Right cardiac atrium (tissue), 5 donors: ENCODE data around the gene LMNA. TPM values are rescaled to one million over a fixed set of nuclear protein-coding genes. Genes with fewer than 3 reads are reported as not detected.

Experiments
- ATAC-seq, 2 donors: fragments of 200-7000 bp; cut with Tn5 transposase; one replicate each; pipeline versions ENCODE4 v1.8.0 to v1.9.1; 2020; ENCODE audit warnings: moderate library complexity in 2 of 2, mild to moderate bottlenecking in 1 of 2
- DNase-seq, 3 donors: peaks; one replicate each; pipeline ENCODE4 v3.0.0-alpha.2; 2020
- H3K27ac ChIP-seq: one replicate; pipeline ENCODE4 v1.5.1; 2013; ENCODE audit warnings: mild to moderate bottlenecking, low read length, control low read depth, moderate library complexity
- H3K27me3 ChIP-seq: one replicate; pipeline ENCODE4 v1.6.1; 2013; ENCODE audit not compliant: control insufficient read depth, insufficient read depth
- H3K4me1 ChIP-seq: one replicate; pipeline ENCODE4 v1.6.1; 2013; ENCODE audit warnings: low read length; ENCODE audit not compliant: control insufficient read depth, insufficient read depth
- H3K4me3 ChIP-seq: one replicate; pipeline ENCODE4 v1.5.1; 2013; ENCODE audit warnings: low read length, control low read depth
- H3K9me3 ChIP-seq: one replicate; pipeline ENCODE4 v1.6.1; 2013; ENCODE audit warnings: low read length; ENCODE audit not compliant: control insufficient read depth
- WGBS: extraction: QIAGEN DNeasy Blood & Tissue Kit; methylation state at CpG from one replicate; pipeline ENCODE4 v1.1.7; 2013; 5-methylcytosine and 5-hydroxymethylcytosine counted together
- intact Hi-C, 4 donors: fragments of 100-400 bp; cut with DNase I; formaldehyde crosslinking; loops; one replicate each; pipeline versions ENCODE4 v1.11.0 to v1.14.0; 2022 to 2023
- polyA plus RNA-seq: library from polyadenylated mRNA; stranded (reverse); fragments of 200-250 nt; gene quantifications from one replicate; pipeline ENCODE4 v1.2.3, GENCODE V29; 2013
- total RNA-seq, 4 donors: library from RNA; stranded (reverse); fragmentation: NEBNext Ultra II Directional; extraction: Animal tissue kit (Norgen Biotek cat#: 25700); gene quantifications; one replicate each; pipeline ENCODE4 v1.2.1, GENCODE V29; 2021
- donor health status: healthy with polysubstance abuse.
- donor health status: DM: no; HTN: yes; CAD: no.
- donor health status: DM: no; HTN: no; CAD: no.
- donor health status: DM: no; HTN: yes; CAD: no; lungs with severe emphysema.
- donor health status: DM: yes; HTN: yes; CAD: no.

LMNA gene
- total and polyA plus RNA-seq, 5 donors = 238 to 451 (median 272) TPM

DNA sequence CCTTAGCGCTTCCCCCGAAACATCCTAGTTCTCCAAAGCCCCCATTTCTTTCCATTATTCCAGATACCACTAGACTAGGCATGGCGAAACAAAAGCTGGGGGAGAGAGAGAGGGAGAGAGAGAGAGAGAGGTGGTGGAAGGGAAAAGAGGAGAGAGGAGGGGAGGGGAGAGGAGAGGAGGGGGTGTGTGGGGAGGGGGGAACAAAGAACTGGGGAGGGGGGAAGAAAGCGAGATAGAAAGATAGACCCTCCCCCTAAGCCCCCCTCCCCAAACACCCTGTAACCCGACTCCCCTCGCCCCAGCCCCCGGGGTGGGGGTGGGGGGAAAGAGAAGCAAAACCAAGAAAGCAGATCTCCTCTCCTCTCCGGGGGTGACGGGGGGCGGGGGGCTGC lies 32.6 kb upstream of the LMNA start:
- H3K4me1 ChIP-seq = no peaks in the 10 kb centered on the region
- H3K27me3 ChIP-seq = no peaks in the 10 kb centered on the region
- H3K9me3 ChIP-seq = no peaks in the 10 kb centered on the region
- DNase-seq (no peak), ATAC-seq (no peak)
- intact Hi-C loops = loop anchor here in 1 of 4 donors (10.0 kb wide), 1 partner anchor 233 kb away; no protein-coding TSS in a partner anchor
- H3K4me3 ChIP-seq = peak overlapping the region; percentile 91
- H3K27ac ChIP-seq = no peak overlapping the region
- WGBS = 0% methylated on average over 10 of the region's 10 CpGs

DNA sequence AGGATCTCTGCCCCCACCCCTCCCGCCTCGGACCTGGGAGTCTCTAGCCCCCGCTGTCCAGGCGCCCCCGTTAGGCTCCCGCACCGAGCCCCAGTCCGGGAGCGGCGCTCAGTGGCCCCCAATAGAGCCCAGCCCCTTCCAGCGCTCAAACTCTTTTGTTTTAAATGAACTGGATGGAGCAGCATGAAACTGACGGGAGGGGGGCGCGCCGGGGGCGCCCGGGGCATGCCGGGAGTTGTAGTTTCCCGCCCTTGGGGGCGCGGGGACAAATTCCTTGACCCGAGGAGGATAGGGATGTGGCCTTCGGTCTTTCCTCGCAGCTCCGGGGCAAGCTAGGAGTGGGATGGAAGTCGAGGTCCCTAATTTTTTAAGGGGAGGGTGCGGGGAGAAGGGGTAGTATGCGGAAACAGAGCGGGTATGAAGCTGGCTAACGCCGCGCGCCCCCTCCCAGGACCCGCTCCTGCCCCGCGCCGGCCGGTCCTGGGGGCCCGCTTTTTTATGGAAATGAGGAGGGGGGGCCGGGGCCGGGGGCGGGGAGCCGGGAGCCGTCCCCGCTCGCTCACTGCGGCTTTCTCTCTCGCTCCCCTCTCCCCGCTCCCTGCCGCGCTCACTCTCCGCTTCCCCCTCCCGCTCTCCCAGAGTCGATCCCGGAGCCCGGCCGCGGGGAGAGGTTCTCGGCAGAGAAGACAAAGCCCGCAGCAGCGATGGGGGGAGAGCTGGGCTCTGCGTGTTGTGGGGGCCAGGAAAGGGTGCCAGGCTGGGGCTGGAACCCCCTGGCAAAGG lies 32.0 kb upstream of the LMNA start, which contains the start of gene MEX3A:
MEX3A (minus strand) TSS at position 157 of the 783 bp plus-strand sequence. CDS start 467 bp downstream, outside the sequence.
- intact Hi-C loops = loop anchor here in 1 of 4 donors (10.0 kb wide), 1 partner anchor 232 kb away; no protein-coding TSS in a partner anchor
- Histone ChIP-seq H3K27ac (no peak within 1 kb of the TSS), H3K9me3 (no peaks in the 10 kb centered on the region), H3K4me1 (no peaks in the 10 kb centered on the region), H3K4me3 (peak within 1 kb of the TSS; percentile 91), H3K27me3 (no peaks in the 10 kb centered on the region)
- DNase-seq = peak; percentile 75 to 90 (median 88)
- peak; percentile 86 to 88 for ATAC-seq
- WGBS = 0% methylated on average over 62 of the region's 62 CpGs

DNA sequence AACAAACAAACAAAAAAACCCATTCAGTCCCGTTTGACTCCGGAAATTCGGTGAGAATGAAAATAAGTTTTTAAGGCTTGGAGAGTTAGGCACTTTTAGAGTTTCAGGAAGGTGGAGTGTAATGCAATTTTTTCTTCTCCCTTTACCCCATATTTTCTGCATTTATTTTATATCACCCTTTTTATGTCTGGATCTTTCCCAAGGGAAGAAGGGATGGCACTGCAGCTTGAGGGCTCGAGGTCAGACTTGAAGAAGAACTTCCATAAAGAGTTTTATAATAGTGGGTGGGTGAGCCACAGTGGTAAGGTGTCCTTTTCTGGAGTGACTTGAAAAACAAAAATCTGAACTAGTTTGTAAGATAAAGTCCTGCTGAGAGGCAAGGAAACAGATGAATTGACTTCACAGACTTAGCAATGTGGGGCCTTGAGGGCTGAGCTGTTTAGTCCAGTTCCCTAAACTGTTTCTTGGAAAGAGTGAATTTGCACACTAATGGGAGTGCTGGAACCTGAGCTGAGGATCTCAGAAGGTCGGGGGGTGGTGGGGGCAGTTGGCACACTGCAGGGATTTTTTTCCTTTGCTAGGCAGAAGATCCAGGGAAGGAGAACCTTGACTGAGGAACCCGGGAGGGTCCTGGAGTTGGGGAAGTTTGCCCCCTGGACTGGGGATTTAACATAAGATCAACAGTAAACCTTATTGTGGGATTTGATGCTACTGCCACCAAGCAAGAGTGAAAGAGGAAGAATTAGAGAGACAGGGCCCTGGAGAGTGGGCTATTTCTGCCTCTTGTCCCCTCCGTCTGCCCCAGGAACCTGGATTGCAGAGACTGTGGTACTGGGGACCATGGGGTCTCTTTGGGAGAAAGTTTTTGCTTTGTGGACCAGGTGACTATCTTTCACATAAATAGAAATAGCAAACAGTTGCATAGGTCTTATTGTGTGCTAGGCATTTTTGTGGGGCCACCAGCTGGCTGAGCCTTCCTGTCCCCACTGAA lies 30.4 kb upstream of the LMNA start:
- Histone ChIP-seq H3K9me3 (no peaks in the 10 kb centered on the region), H3K4me3 (no peak overlapping the region), H3K27ac (no peak overlapping the region), H3K27me3 (no peaks in the 10 kb centered on the region), H3K4me1 (no peaks in the 10 kb centered on the region)
- WGBS = 52% methylated on average over 7 of the region's 7 CpGs
- intact Hi-C loops = loop anchor here in 1 of 4 donors (10.0 kb wide), 1 partner anchor 231 kb away; no protein-coding TSS in a partner anchor
- peak in 2 of 3 donors; percentile 3 to 17 for DNase-seq
- no peak for ATAC-seq

DNA sequence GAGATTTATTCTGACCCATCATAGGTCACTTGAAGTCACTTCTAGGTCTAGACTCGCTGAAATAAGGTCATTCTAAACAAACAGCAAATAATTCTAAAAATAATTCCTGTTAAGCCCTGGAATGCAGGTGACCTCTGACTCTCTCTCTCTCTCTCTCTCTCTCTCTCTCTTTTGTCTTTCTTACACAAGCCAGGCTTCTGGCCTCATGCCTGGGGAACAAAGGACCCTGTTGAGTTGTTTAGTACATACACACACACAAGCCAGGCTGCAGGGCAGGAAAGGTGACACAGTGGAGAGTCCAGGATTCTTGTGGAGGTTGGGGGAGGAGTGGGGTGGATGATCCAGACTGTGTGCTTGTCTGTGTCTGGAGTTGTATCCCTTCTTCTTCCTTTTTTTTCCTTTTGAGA lies 28.3 kb upstream of the LMNA start:
- H3K9me3 ChIP-seq = no peaks in the 10 kb centered on the region
- WGBS = 23% methylated on average over 1 of the region's 1 CpG
- H3K27me3 ChIP-seq = no peaks in the 10 kb centered on the region
- DNase-seq (peak in 1 of 3 donors; percentile 49), ATAC-seq (no peak)
- H3K4me3 ChIP-seq = no peak overlapping the region
- no peaks in the 10 kb centered on the region for H3K4me1 ChIP-seq
- intact Hi-C loops = loop anchor here in 2 of 4 donors (5.0 to 10.0 kb wide), 2 partner anchors 136 to 229 kb away; no protein-coding TSS in a partner anchor
- H3K27ac ChIP-seq = no peak overlapping the region

DNA sequence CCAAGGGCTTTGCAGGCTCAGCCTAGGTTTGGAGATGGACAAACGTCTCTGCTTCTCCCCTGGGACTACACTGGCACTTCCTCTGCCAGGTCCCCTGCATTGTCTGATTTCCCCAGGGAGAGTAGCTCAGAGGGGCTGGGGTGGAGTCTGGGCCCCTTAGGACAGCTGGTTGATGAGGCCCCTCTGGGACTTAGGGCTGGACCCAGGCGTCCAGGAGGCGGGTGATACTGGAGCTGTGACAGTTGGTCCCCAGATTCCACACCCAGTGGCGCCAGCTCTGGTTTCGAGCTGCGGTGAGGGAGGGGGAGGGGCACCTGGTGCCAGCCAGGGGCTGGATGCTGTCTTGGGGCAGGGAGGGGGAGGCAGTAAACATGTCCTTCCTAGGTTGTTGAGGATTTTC lies 24.8 kb upstream of the LMNA start:
- no peak overlapping the region for H3K4me3 ChIP-seq
- WGBS = 61% methylated on average over 6 of the region's 6 CpGs
- no peak overlapping the region for H3K27ac ChIP-seq
- peak in 1 of 3 donors; percentile 57 for DNase-seq
- intact Hi-C loops = loop anchor here (2.0 to 10.0 kb wide), 5 partner anchors 133 to 225 kb away; no protein-coding TSS in a partner anchor
- ATAC-seq = no peak
- H3K9me3 ChIP-seq = no peaks in the 10 kb centered on the region
- H3K27me3 ChIP-seq = no peaks in the 10 kb centered on the region
- H3K4me1 ChIP-seq = no peaks in the 10 kb centered on the region

DNA sequence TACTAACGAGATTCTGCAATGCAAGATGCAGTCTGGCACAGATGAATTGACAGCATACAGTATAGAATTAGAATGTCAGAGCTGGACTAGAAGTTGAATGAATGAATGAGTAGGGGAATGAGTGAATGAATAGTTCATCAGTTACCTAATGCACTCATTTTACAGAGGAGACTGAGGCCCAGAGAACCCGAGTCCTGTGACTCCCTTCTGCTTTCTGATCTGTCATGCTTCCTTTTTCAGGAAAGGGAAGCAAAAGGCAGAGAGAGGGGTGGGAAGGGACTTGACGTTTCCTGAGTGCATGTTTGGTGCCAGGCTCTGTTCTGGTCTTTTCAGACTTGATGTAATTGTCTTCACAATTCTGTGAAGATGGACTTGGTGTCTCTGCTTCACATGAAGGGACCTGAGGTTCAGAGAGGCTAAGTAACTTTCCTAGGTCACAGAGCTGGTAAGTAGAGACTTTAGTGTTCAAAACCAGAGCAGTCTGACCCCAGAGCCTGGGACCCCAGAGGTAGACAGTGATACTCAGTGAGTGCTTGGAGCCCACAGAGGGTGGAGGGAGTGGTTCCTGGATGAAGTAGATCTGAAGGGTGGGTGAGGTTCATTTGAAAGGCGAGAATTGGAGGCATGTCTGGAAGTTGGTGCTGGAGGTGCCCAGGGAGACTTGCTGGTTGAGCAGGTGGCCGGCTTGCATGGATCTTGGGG lies 24.2 kb upstream of the LMNA start:
- Histone ChIP-seq H3K27ac (no peak overlapping the region), H3K9me3 (no peaks in the 10 kb centered on the region), H3K27me3 (no peaks in the 10 kb centered on the region), H3K4me3 (no peak overlapping the region), H3K4me1 (no peaks in the 10 kb centered on the region)
- DNase-seq = peak in 1 of 3 donors; percentile 4
- intact Hi-C loops = loop anchor here in 3 of 4 donors (2.0 to 10.0 kb wide), 3 partner anchors 133 to 135 kb away; no protein-coding TSS in a partner anchor
- WGBS = 34% methylated on average over 5 of the region's 5 CpGs
- ATAC-seq = peak; percentile 9 to 14

DNA sequence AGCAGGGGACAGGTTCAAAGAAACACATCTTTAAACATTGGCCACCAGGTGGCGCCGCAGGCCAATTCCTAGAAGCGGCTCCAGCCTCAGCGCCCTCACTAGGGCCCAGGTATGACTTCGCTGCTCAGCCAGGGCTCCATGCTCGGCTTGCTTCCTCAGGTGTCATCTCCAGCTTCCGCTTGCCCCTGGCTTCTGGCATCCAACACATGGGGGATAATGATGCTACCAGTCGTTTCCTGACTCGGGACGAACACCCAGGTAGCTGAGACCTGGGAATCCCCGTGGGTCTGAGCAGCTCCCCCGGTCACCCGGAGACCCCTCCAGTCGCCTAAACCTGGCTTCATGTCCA lies 23.7 kb upstream of the LMNA start:
- H3K4me3 ChIP-seq = no peak overlapping the region
- no peak overlapping the region for H3K27ac ChIP-seq
- peak; percentile 85 to 93 (median 93) for DNase-seq
- H3K9me3 ChIP-seq = no peaks in the 10 kb centered on the region
- intact Hi-C loops = loop anchor here in 3 of 4 donors (2.0 to 10.0 kb wide), 3 partner anchors 132 to 134 kb away; no protein-coding TSS in a partner anchor
- no peaks in the 10 kb centered on the region for H3K27me3 ChIP-seq
- WGBS = 39% methylated on average over 14 of the region's 14 CpGs
- no peaks in the 10 kb centered on the region for H3K4me1 ChIP-seq
- ATAC-seq = peak; percentile 76 to 85

DNA sequence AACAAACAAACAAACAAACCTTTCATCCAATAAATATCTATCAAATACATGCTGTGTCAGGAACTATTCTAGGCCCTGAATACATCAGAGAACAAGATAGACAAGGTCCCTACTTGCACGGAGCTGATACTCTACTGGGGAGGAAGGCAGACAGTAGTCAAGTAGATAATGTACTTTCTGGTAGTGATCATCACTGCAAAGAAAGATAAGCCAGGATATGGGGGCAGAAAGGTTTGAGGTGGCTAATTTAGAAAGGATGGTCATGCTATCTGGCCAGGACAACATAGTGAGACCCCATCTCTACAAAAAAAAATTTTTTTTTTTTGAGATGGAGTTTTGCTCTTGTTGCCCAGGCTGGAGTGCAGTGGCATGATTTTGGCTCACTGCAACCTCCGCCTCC lies 22.9 kb upstream of the LMNA start:
- Histone ChIP-seq H3K4me1 (no peaks in the 10 kb centered on the region), H3K27ac (no peak overlapping the region), H3K27me3 (no peaks in the 10 kb centered on the region), H3K4me3 (no peak overlapping the region), H3K9me3 (no peaks in the 10 kb centered on the region)
- ATAC-seq = no peak
- 63% methylated on average over 2 of the region's 2 CpGs for WGBS
- DNase-seq = no peak
- intact Hi-C loops = loop anchor here in 3 of 4 donors (2.0 to 10.0 kb wide), 3 partner anchors 131 to 133 kb away; no protein-coding TSS in a partner anchor

DNA sequence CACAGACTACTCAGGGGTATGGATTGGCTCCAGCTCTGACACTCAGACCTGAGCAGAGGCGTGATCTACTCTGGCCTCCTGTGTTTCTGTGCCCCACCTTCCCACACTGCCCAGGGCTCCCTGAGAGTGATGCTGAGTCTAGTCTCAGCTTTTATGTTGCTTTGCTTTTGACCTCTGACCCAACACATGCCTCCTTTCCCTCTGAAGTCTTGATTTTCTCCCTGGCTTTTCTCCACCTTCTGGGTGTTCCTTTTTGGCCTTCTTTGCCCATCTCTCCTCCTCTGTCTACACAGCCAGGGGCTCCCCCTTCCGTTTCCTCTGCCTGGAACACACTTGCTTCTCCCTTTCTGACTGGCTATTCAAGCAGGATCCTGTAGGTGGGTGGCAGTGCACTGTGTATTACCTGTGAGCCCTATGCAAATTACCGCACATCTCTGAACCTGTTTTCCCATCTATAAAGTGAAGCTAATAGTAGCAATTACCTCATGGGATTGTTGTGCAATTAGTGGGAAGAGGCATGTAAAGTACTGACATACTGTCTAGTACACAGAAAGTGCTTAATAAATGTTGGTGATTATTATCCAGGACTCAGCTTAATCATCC lies 18.5 kb upstream of the LMNA start:
- Histone ChIP-seq H3K27ac (no peak overlapping the region), H3K9me3 (no peaks in the 10 kb centered on the region), H3K4me1 (peaks cover 9% of the 10 kb centered on the region), H3K4me3 (no peak overlapping the region), H3K27me3 (no peaks in the 10 kb centered on the region)
- peak in 1 of 3 donors; percentile 21 for DNase-seq
- intact Hi-C loops = loop anchor here (2.0 to 10.0 kb wide), 3 partner anchors 35 to 129 kb away; no protein-coding TSS in a partner anchor
- no peak for ATAC-seq
- whole genome bisulfite sequencing = 75% methylated on average over 3 of the region's 3 CpGs
